ENCODE measurements around the gene SLCO4A1.

Gene SLCO4A1

GRCh38 chr20:62655282-62656196 lies 13.2 kb downstream of the SLCO4A1 start:
- FAIRE-seq = no peak
- TF ChIP-seq CTCF (IDR thresholded peaks at IDR 0.05; ENCODE audit: insufficient read depth, missing control alignments) = no peak
- DNase-seq (ENCODE audit: insufficient read length, low spot score) = no peak

DNA sequence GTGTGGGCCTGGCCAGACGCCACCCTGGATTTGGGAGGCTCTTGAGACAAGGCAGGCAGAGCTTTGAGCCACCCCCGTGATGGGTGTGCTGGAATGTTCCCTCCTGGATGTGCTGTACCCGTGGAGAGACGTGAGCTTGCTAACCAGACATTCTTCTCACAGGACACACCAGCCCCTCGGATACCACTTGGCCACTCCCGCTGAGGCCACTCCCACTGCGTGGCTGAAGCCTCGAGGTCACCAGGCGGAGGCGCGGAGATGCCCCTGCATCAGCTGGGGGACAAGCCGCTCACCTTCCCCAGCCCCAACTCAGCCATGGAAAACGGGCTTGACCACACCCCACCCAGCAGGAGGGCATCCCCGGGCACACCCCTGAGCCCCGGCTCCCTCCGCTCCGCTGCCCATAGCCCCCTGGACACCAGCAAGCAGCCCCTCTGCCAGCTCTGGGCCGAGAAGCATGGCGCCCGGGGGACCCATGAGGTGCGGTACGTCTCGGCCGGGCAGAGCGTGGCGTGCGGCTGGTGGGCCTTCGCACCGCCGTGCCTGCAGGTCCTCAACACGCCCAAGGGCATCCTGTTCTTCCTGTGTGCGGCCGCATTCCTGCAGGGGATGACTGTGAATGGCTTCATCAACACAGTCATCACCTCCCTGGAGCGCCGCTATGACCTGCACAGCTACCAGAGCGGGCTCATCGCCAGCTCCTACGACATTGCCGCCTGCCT lies 14.1 kb downstream of the SLCO4A1 start:
- DNase-seq (ENCODE audit: insufficient read length, low spot score) = no peak
- no peak for FAIRE-seq
- TF ChIP-seq CTCF (IDR thresholded peaks at IDR 0.05; ENCODE audit: insufficient read depth, missing control alignments) = no peak

DNA sequence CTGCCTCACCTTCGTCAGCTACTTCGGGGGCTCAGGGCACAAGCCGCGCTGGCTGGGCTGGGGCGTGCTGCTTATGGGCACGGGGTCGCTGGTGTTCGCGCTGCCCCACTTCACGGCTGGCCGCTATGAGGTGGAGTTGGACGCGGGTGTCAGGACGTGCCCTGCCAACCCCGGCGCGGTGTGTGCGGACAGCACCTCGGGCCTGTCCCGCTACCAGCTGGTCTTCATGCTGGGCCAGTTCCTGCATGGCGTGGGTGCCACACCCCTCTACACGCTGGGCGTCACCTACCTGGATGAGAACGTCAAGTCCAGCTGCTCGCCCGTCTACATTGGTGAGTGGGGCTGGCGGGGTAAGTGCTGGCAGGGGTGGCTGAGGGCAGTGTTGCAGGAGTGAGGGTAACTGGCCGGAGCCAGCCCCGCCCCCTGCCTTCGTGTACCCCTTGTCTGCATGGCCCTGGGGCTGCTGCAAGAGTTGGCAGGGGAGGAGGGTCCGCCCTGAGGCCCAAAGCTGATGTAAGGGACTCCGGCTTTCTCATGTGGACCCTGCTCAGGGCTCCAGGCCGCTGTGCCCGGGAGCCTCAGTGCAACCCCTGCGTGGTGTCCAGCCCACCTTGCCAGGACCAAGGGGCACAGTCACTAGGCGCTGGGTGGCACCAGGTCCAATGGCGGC lies 14.8 kb downstream of the SLCO4A1 start:
- no peak for TF ChIP-seq CTCF (IDR thresholded peaks at IDR 0.05; ENCODE audit: insufficient read depth, missing control alignments)
- FAIRE-seq (no peak), DNase-seq (ENCODE audit: insufficient read length, low spot score) (no peak)

DNA sequence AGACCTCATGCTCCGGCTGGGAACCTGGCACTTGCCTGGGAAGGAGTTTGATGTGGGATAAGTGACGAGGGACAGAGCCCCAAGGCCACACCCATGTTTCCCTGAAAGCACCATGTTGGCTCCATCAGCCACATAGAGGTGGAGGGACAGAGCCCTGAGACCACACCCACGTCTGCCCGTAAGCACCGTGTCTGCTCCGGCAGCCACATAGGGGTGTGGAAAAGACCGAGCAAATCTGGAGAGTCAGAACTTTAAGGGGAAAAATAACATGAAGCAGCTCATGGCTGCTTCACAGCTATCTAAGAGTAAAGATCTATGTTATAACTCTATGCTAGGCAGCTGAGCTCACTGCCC lies 15.3 kb downstream of the SLCO4A1 start:
- DNase-seq (ENCODE audit: insufficient read length, low spot score) (no peak), FAIRE-seq (no peak)
- TF ChIP-seq CTCF (IDR thresholded peaks at IDR 0.05; ENCODE audit: insufficient read depth, missing control alignments) = no peak

DNA sequence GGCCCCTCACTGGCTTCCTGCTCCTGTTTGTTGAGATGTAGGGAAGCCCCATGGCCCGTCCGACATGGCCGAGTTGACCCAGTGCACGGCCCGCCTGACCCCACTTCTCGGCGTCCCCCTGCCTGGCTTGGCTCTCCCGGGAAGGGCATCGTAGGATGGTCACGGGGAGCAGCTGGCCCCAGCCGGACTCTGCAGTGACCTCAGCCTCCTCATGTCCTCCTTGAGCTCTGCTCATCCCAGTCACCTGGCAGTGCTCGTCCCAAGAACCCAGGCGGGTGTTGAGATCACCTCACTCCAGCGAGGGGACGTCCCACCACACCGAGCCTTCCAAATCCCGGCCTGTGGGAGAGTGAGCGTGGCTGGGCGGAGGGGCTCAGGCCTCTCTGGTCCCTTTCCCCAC lies 15.7 kb downstream of the SLCO4A1 start:
- DNase-seq (ENCODE audit: insufficient read length, low spot score) = no peak
- FAIRE-seq = no peak
- no peak for TF ChIP-seq CTCF (IDR thresholded peaks at IDR 0.05; ENCODE audit: insufficient read depth, missing control alignments)

GRCh38 chr20:62658593-62659178 lies 16.4 kb downstream of the SLCO4A1 start:
- FAIRE-seq (no peak), DNase-seq (ENCODE audit: insufficient read length, low spot score) (no peak)
- no peak for TF ChIP-seq CTCF (IDR thresholded peaks at IDR 0.05; ENCODE audit: insufficient read depth, missing control alignments)

Data from D721Med (cell line).